ENCODE measurements around the gene STK4. TPM values are rescaled to one million over a fixed set of nuclear protein-coding genes. Genes with fewer than 3 reads are reported as not detected.
A peak's percentile ranks its signal among the peaks of the same experiment; 100 is the strongest.

The STK4 gene
- total and polyA plus RNA-seq, 2 of the 8 experiments (the other 6 are each of a cell fraction or from before 2014, with no cell fraction given) = 12.0 to 34.3 TPM

DNA sequence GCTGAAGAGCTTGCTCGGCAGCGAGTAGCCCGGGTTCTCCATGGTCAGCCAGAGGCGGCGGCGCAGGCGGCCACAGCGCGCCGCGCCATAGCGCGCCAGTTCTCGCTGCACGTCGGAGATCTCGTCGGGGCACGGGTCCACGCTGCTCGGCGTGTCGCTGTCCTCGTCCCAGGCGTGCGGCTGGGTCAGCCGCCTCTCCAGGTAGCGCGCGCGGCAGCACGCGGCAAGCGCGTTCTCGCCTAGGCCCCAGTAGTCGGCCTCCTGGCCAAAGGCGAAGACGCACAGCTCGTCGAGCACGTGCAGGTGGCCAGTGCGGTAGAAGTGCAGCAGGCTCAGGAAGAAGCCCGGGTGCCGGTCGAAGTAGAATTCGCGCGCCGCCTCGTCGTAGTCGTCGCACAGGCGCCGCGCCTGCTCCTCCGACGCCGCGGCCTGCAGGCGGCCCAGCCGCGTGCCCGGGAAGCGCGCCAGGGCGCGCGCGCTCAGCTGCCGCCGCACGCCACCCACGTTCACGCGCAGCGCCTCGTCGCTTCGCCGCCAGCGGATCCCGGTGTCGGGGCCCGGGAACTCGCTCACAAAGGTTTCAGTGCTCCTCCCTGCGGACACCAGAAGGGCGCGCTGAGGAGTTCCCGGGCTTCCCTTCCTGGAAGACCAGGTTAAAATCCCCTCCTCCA is 131.9 kb downstream of the STK4 start (continued):
- TF ChIP-seq HDAC2 (IDR thresholded peaks at IDR 0.05; ENCODE audit: borderline replicate concordance in 1 of 2, low read depth in 2 of 2, low read length in 2 of 2) (peak; percentile 69 to 82; a peak in 2 of 4 replicates), KDM4A (IDR thresholded peaks at IDR 0.05; ENCODE audit: low read depth, low read length, severe bottlenecking) (peak; percentile 63), TEAD4 (IDR thresholded peaks at IDR 0.05; ENCODE audit: low read depth, low read length) (0 out of 2 replicates have a peak, but pooled peaks have one; percentile 32), TAF1 (IDR thresholded peaks at IDR 0.05; ENCODE audit: low read depth, low read length) (0 out of 2 replicates have a peak, but pooled peaks have one; percentile 43), NRF1 (IDR thresholded peaks at IDR 0.05; ENCODE audit: low read depth, low read length) (no peak), TCF12 (IDR thresholded peaks at IDR 0.05; ENCODE audit: low read depth, low read length) (0 out of 2 replicates have a peak, but pooled peaks have one; percentile 14), CBX8 (IDR thresholded peaks at IDR 0.05; ENCODE audit: borderline replicate concordance, low read depth, low read length) (no peak), EP300 (IDR thresholded peaks at IDR 0.05; ENCODE audit: borderline replicate concordance in 1 of 2, low read depth in 2 of 2, low read length in 2 of 2) (0 out of 3 replicates have a peak, but pooled peaks of 1 of the 2 experiments have one; percentile 40), CHD2 (IDR thresholded peaks at IDR 0.05; ENCODE audit: low read length) (no peak), KDM5A (IDR thresholded peaks at IDR 0.05; ENCODE audit: low read length) (no peak), SIRT6 (IDR thresholded peaks at IDR 0.05; ENCODE audit: low read length) (no peak), GTF2F1 (IDR thresholded peaks at IDR 0.05; ENCODE audit: borderline replicate concordance, low read depth, low read length) (peak; percentile 58; the same call in 1 of the 2 replicates)
- TF ChIP-seq, protein P1, sequence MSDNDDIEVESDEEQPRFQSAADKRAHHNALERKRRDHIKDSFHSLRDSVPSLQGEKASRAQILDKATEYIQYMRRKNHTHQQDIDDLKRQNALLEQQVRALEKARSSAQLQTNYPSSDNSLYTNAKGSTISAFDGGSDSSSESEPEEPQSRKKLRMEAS (IDR thresholded peaks at IDR 0.05) = peak; percentile 98
- TF ChIP-seq, protein P2, sequence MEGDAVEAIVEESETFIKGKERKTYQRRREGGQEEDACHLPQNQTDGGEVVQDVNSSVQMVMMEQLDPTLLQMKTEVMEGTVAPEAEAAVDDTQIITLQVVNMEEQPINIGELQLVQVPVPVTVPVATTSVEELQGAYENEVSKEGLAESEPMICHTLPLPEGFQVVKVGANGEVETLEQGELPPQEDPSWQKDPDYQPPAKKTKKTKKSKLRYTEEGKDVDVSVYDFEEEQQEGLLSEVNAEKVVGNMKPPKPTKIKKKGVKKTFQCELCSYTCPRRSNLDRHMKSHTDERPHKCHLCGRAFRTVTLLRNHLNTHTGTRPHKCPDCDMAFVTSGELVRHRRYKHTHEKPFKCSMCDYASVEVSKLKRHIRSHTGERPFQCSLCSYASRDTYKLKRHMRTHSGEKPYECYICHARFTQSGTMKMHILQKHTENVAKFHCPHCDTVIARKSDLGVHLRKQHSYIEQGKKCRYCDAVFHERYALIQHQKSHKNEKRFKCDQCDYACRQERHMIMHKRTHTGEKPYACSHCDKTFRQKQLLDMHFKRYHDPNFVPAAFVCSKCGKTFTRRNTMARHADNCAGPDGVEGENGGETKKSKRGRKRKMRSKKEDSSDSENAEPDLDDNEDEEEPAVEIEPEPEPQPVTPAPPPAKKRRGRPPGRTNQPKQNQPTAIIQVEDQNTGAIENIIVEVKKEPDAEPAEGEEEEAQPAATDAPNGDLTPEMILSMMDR (IDR thresholded peaks at IDR 0.05; ENCODE audit: control extremely low read depth in 1 of 3, insufficient read depth in 1 of 3, low read depth in 1 of 3, low read length in 3 of 3) = peak; percentile 44 to 60 (median 50); a peak in 3 of 4 replicates
- TF ChIP-seq, protein P3, sequence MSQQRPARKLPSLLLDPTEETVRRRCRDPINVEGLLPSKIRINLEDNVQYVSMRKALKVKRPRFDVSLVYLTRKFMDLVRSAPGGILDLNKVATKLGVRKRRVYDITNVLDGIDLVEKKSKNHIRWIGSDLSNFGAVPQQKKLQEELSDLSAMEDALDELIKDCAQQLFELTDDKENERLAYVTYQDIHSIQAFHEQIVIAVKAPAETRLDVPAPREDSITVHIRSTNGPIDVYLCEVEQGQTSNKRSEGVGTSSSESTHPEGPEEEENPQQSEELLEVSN (IDR thresholded peaks at IDR 0.05) = peak; percentile 97

Data from H1 (cell line).